ENCODE data around the gene CORO1C. TPM values are rescaled to one million over a fixed set of nuclear protein-coding genes. Genes with fewer than 3 reads are reported as not detected.

Gene CORO1C
- total and polyA plus RNA-seq, 9 of the 15 experiments (the other 6 are each of a cell fraction or from before 2014, with no cell fraction given), result 55.2 to 280 (median 150) TPM

DNA sequence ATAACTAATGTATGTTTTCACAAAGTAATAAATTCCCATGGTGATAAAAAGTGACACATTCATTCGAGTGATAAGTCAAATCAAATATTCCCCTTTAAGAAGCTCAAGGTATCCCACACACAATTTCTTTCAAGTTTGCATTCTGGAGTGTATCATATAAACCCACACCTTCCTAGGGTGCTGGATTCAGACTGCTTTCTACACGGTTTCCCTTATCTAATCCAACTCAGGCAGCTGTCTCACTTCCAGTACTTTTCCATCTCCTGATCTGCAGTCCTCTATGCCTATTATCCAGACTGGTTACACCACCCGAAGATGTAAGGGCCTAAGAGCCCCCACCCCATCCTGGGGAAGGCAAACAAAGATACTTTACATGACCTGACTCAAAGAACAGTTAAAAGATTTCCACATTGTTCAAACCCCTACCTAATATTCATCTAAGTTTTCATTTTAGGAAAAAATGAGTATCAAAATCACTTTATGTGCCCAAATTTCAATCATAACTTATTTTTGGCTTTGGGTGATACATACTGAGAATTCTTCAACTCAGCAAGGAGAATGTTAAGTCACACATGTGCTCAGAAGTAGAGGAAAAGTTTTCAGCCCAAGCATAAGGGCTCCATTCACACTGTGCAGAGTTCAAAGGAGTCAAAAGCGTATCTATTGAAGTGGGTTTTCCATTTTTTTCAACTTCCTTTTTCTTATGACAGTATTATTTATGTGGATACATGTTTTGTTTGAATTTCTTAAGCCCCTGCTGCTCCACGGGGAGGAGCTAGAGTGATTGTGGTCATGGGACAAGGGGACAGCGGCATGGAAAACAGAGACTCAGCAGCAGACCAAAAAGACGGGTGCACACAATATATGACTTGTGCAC is 41.8 kb downstream of the CORO1C start (continued):
- TF ChIP-seq, protein P1, sequence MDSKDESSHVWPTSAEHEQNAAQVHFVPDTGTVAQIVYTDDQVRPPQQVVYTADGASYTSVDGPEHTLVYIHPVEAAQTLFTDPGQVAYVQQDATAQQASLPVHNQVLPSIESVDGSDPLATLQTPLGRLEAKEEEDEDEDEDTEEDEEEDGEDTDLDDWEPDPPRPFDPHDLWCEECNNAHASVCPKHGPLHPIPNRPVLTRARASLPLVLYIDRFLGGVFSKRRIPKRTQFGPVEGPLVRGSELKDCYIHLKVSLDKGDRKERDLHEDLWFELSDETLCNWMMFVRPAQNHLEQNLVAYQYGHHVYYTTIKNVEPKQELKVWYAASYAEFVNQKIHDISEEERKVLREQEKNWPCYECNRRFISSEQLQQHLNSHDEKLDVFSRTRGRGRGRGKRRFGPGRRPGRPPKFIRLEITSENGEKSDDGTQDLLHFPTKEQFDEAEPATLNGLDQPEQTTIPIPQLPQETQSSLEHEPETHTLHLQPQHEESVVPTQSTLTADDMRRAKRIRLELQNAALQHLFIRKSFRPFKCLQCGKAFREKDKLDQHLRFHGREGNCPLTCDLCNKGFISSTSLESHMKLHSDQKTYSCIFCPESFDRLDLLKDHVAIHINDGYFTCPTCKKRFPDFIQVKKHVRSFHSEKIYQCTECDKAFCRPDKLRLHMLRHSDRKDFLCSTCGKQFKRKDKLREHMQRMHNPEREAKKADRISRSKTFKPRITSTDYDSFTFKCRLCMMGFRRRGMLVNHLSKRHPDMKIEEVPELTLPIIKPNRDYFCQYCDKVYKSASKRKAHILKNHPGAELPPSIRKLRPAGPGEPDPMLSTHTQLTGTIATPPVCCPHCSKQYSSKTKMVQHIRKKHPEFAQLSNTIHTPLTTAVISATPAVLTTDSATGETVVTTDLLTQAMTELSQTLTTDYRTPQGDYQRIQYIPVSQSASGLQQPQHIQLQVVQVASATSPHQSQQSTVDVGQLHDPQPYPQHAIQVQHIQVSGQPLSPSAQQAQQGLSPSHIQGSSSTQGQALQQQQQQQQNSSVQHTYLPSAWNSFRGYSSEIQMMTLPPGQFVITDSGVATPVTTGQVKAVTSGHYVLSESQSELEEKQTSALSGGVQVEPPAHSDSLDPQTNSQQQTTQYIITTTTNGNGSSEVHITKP (IDR thresholded peaks at IDR 0.05; ENCODE audit: partially characterized antibody), result peak; percentile 17
- no peak for TF ChIP-seq ZKSCAN1 (IDR thresholded peaks at IDR 0.05; ENCODE audit: low read depth, low read length)
- TF ChIP-seq MEF2A (IDR thresholded peaks at IDR 0.05; ENCODE audit: control insufficient read depth, low read depth, low read length), result 0 out of 2 replicates have a peak, but pooled peaks have one; percentile 12
- peak; percentile 83 for TF ChIP-seq PML (IDR thresholded peaks at IDR 0.05; ENCODE audit: low read length)
- TF ChIP-seq, protein P2, sequence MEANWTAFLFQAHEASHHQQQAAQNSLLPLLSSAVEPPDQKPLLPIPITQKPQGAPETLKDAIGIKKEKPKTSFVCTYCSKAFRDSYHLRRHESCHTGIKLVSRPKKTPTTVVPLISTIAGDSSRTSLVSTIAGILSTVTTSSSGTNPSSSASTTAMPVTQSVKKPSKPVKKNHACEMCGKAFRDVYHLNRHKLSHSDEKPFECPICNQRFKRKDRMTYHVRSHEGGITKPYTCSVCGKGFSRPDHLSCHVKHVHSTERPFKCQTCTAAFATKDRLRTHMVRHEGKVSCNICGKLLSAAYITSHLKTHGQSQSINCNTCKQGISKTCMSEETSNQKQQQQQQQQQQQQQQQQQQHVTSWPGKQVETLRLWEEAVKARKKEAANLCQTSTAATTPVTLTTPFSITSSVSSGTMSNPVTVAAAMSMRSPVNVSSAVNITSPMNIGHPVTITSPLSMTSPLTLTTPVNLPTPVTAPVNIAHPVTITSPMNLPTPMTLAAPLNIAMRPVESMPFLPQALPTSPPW (CRISPR knock-in tag; IDR thresholded peaks at IDR 0.05), result peak; percentile 75
- peak; percentile 48 for TF ChIP-seq SMAD3 (CRISPR knock-in tag; conservative IDR thresholded peaks at IDR 0.05)
- TF ChIP-seq BACH1 (tag; IDR thresholded peaks at IDR 0.05), result peak; percentile 58
- TF ChIP-seq, protein P3, sequence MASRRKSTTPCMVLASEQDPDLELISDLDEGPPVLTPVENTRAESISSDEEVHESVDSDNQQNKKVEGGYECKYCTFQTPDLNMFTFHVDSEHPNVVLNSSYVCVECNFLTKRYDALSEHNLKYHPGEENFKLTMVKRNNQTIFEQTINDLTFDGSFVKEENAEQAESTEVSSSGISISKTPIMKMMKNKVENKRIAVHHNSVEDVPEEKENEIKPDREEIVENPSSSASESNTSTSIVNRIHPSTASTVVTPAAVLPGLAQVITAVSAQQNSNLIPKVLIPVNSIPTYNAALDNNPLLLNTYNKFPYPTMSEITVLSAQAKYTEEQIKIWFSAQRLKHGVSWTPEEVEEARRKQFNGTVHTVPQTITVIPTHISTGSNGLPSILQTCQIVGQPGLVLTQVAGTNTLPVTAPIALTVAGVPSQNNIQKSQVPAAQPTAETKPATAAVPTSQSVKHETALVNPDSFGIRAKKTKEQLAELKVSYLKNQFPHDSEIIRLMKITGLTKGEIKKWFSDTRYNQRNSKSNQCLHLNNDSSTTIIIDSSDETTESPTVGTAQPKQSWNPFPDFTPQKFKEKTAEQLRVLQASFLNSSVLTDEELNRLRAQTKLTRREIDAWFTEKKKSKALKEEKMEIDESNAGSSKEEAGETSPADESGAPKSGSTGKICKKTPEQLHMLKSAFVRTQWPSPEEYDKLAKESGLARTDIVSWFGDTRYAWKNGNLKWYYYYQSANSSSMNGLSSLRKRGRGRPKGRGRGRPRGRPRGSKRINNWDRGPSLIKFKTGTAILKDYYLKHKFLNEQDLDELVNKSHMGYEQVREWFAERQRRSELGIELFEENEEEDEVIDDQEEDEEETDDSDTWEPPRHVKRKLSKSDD (conservative IDR thresholded peaks at IDR 0.05; ENCODE audit: low read length), result 0 out of 2 replicates have a peak, but pooled peaks have one; percentile 59
- peak; percentile 46 to 70 for TF ChIP-seq FOXK2 (conservative IDR thresholded peaks at IDR 0.05 in 1 of 2, IDR thresholded peaks at IDR 0.05 in 1 of 2; ENCODE audit: low read depth in 2 of 2)
- TF ChIP-seq RCOR1 (IDR thresholded peaks at IDR 0.05; ENCODE audit: borderline replicate concordance in 1 of 2, low read depth in 2 of 2, low read length in 2 of 2), result peak; percentile 23 to 88; a peak in 3 of 4 replicates
- TF ChIP-seq, protein P4, sequence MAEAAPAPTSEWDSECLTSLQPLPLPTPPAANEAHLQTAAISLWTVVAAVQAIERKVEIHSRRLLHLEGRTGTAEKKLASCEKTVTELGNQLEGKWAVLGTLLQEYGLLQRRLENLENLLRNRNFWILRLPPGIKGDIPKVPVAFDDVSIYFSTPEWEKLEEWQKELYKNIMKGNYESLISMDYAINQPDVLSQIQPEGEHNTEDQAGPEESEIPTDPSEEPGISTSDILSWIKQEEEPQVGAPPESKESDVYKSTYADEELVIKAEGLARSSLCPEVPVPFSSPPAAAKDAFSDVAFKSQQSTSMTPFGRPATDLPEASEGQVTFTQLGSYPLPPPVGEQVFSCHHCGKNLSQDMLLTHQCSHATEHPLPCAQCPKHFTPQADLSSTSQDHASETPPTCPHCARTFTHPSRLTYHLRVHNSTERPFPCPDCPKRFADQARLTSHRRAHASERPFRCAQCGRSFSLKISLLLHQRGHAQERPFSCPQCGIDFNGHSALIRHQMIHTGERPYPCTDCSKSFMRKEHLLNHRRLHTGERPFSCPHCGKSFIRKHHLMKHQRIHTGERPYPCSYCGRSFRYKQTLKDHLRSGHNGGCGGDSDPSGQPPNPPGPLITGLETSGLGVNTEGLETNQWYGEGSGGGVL (CRISPR knock-in tag; IDR thresholded peaks at IDR 0.05), result no peak
- TF ChIP-seq TBL1XR1 (IDR thresholded peaks at IDR 0.05; ENCODE audit: low read length in 2 of 2), result peak in 1 of 2 experiments; percentile 89; a peak in 2 of 4 replicates
- TF ChIP-seq, protein P5, sequence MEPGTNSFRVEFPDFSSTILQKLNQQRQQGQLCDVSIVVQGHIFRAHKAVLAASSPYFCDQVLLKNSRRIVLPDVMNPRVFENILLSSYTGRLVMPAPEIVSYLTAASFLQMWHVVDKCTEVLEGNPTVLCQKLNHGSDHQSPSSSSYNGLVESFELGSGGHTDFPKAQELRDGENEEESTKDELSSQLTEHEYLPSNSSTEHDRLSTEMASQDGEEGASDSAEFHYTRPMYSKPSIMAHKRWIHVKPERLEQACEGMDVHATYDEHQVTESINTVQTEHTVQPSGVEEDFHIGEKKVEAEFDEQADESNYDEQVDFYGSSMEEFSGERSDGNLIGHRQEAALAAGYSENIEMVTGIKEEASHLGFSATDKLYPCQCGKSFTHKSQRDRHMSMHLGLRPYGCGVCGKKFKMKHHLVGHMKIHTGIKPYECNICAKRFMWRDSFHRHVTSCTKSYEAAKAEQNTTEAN (CRISPR knock-in tag; IDR thresholded peaks at IDR 0.05), result no peak
